ENCODE measurements around the gene ECEL1.
"Not testable (repeated sequence)": the region's sequence is repeated elsewhere in the genome, so short reads cannot be mapped to it uniquely, and the experiment has no call there.

DNA sequence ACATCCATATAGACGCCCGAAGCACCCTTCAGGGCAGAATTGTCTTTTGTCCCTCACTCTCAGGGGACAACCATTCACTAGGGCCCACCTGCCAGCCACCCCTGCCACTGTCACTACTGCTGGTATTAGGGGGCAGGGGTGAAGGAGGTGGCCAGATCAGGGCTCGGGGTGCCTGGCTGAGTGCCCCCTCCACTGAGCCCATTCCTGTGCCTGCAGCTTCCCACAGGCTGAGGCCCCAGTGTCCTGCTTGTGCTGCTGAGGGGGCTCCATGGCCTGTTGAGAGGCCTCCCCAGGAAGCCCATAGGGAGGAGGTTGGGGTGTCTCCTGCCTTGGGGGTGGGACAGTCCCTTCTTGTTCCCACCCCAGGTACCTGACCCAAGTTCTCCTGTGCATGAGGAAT, 36.0 kb downstream of the ECEL1 start:
- TF ChIP-seq EZH2 (IDR thresholded peaks at IDR 0.05; ENCODE audit: insufficient read depth, poor library complexity, severe bottlenecking); EZH2phosphoT487 (IDR thresholded peaks at IDR 0.05; ENCODE audit: insufficient read depth, low read depth): not testable (repeated sequence)
